DOHH2 (cell line): ENCODE results near the gene APLF.

Experiments used
- H3F3A ChIP-seq: fragments of 200-600 bp; sonication (generic), shearing (Covaris generic); 2 replicates; pipeline ENCODE4 v1.6.0; 2016; ENCODE audit warnings: antibody characterized with exemption, mild to moderate bottlenecking; ENCODE audit not compliant: control insufficient read depth, insufficient read depth
- H3K27ac ChIP-seq: fragments of 200-600 bp; sonication (generic); 2 replicates; pipeline ENCODE4 v1.5.1; 2014; ENCODE audit warnings: low read depth, mild to moderate bottlenecking, low read length, moderate library complexity
- H3K27me3 ChIP-seq: fragments of 200-600 bp; sonication (generic); 2 replicates; pipeline ENCODE4 v1.6.1; 2014; ENCODE audit warnings: mild to moderate bottlenecking, low read length, mixed read lengths; ENCODE audit not compliant: control insufficient read depth
- H3K36me3 ChIP-seq: fragments of 200-600 bp; sonication (generic); 2 replicates; pipeline ENCODE4 v1.6.1; 2014; ENCODE audit warnings: mild to moderate bottlenecking, low read length, moderate library complexity, mixed read lengths; ENCODE audit not compliant: control insufficient read depth
- H3K4me1 ChIP-seq: fragments of 200-600 bp; sonication (generic); 2 replicates; pipeline ENCODE4 v1.6.1; 2014; ENCODE audit warnings: mild to moderate bottlenecking, low read length, mixed read lengths; ENCODE audit not compliant: control insufficient read depth
- H3K4me2 ChIP-seq: fragments of 200-600 bp; sonication (generic); 2 replicates; pipeline ENCODE4 v1.6.0; 2014; ENCODE audit warnings: mild to moderate bottlenecking, low read length, moderate library complexity
- H3K4me3 ChIP-seq: fragments of 200-600 bp; sonication (generic); 2 replicates; pipeline ENCODE4 v1.5.1; 2014; ENCODE audit warnings: mild to moderate bottlenecking, low read length, mixed read lengths
- H3K79me2 ChIP-seq: fragments of 200-600 bp; sonication (generic); 2 replicates; pipeline ENCODE4 v1.6.1; 2014; ENCODE audit warnings: mild to moderate bottlenecking, low read length, mixed read lengths; ENCODE audit not compliant: control insufficient read depth
- H3K9me2 ChIP-seq: fragments of 200-600 bp; sonication (generic); replicated peaks from 2 replicates; pipeline ENCODE4 v1.6.1; 2014; ENCODE audit warnings: mild to moderate bottlenecking, low read length, mixed read lengths; ENCODE audit not compliant: control insufficient read depth
- H3K9me3 ChIP-seq: fragments of 200-600 bp; sonication (generic); 2 replicates; pipeline ENCODE4 v1.6.1; 2014; ENCODE audit warnings: antibody characterized with exemption, low read length, mixed read lengths; ENCODE audit not compliant: control insufficient read depth, insufficient read depth
- H4K20me1 ChIP-seq: fragments of 200-600 bp; sonication (generic); 2 replicates; pipeline ENCODE4 v1.6.0; 2014; ENCODE audit warnings: low read depth, mild to moderate bottlenecking, antibody characterized with exemption, low read length, moderate library complexity; ENCODE audit not compliant: control insufficient read depth, insufficient read depth
- CTCF ChIP-seq: fragments of 200-600 bp; sonication (generic); IDR thresholded peaks from one replicate; pipeline ENCODE4 v1.5.1; 2014; ENCODE audit warnings: antibody characterized with exemption, mild to moderate bottlenecking, low read depth, low read length; ENCODE audit not compliant: poor library complexity, severe bottlenecking
- EZH2phosphoT487 ChIP-seq: fragments of 200-600 bp; sonication (generic); IDR thresholded peaks from 2 replicates; pipeline ENCODE4 v1.6.1; 2017; ENCODE audit warnings: borderline replicate concordance, mild to moderate bottlenecking, antibody characterized with exemption, low read length, moderate library complexity, mixed read lengths

APLF gene

GRCh38 chr2:68448671-68449653 lies 18.4 kb upstream of the APLF start:
- H3K27me3 ChIP-seq = no peaks in the 10 kb centered on the region
- H3F3A ChIP-seq = peaks cover 8% of the 10 kb centered on the region
- H4K20me1 ChIP-seq = no peaks in the 10 kb centered on the region
- no peak overlapping the region for H3K4me2 ChIP-seq
- no peaks in the 10 kb centered on the region for H3K9me2 ChIP-seq
- no peak overlapping the region for H3K4me3 ChIP-seq
- H3K27ac ChIP-seq = no peak overlapping the region
- H3K36me3 ChIP-seq = no peaks in the 10 kb centered on the region
- H3K79me2 ChIP-seq = no peaks in the 10 kb centered on the region
- H3K4me1 ChIP-seq = 0 out of 2 replicates have a peak, but pooled peaks cover 3% of the 10 kb centered on the region
- TF ChIP-seq CTCF (no peak), EZH2phosphoT487 (no peak)
- peaks cover 8% of the 10 kb centered on the region; the same call in 1 of the 2 replicates for H3K9me3 ChIP-seq

- Histone ChIP-seq H3K9me2 (no peaks in the 10 kb centered on the region), H3K27me3 (no peaks in the 10 kb centered on the region), H3K36me3 (no peaks in the 10 kb centered on the region), H3K9me3 (peaks cover 5% of the 10 kb centered on the region; the same call in 1 of the 2 replicates), H3K27ac (no peak overlapping the region), H3K4me2 (no peak overlapping the region), H3F3A (peaks cover 8% of the 10 kb centered on the region), H4K20me1 (no peaks in the 10 kb centered on the region), H3K79me2 (no peaks in the 10 kb centered on the region), H3K4me1 (0 out of 2 replicates have a peak, but pooled peaks cover 3% of the 10 kb centered on the region), H3K4me3 (no peak overlapping the region)
- TF ChIP-seq EZH2phosphoT487 (no peak), CTCF (no peak)
Observed at GRCh38 chr2:68452158-68452900, 15.1 kb upstream of the APLF start.

- TF ChIP-seq CTCF (no peak), EZH2phosphoT487 (no peak)
- no peaks in the 10 kb centered on the region for H3K36me3 ChIP-seq
- no peaks in the 10 kb centered on the region for H3K27me3 ChIP-seq
- H3K4me2 ChIP-seq = no peak overlapping the region
- no peaks in the 10 kb centered on the region; the same call in 1 of the 2 replicates for H3K9me3 ChIP-seq
- H3K4me3 ChIP-seq = no peak overlapping the region
- H4K20me1 ChIP-seq = no peaks in the 10 kb centered on the region
- H3K4me1 ChIP-seq = 0 out of 2 replicates have a peak, but pooled peaks cover 3% of the 10 kb centered on the region
- no peaks in the 10 kb centered on the region for H3K79me2 ChIP-seq
- peaks cover 8% of the 10 kb centered on the region for H3F3A ChIP-seq
- no peaks in the 10 kb centered on the region for H3K9me2 ChIP-seq
- H3K27ac ChIP-seq = no peak overlapping the region
Observed at GRCh38 chr2:68453761-68454360, 13.5 kb upstream of the APLF start.
